ENCODE data around the gene UBE2J1. TPM values are rescaled to one million over a fixed set of nuclear protein-coding genes. Genes with fewer than 3 reads are reported as not detected.
"Not testable (repeated sequence)": the region's sequence is repeated elsewhere in the genome, so short reads cannot be mapped to it uniquely, and the experiment has no call there.

UBE2J1 gene
- total RNA-seq, 1 donor from 2014 or later, result 46.9 TPM

DNA sequence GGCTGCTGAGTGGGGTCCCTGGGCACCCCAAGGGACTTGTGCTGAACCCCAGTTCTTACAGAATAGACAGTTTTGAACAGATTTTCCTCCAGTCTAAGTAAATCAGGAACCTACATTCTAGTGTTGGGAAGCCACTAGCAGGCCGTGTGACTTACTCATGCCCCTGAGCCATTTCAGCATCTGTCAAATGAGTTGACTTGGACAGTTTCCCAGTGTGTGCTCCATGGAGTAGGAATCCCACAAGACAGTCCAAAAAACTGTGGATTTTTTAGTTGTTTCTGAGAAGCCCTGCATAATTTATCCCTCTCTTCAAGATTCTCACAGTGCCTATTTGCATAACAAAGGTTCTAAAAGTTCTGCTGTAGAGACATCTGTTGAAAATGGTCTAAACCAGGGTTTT, 39.5 kb downstream of the UBE2J1 start:
- peak in 1 of 2 donors; percentile 23 for ATAC-seq
- peaks cover 25% of the 10 kb centered on the region for H3K4me1 ChIP-seq
- peak overlapping the region; percentile 62 for H3K27ac ChIP-seq
- no peaks in the 10 kb centered on the region for H3K36me3 ChIP-seq
- no peaks in the 10 kb centered on the region for H3K9me3 ChIP-seq
- TF ChIP-seq, protein P1, sequence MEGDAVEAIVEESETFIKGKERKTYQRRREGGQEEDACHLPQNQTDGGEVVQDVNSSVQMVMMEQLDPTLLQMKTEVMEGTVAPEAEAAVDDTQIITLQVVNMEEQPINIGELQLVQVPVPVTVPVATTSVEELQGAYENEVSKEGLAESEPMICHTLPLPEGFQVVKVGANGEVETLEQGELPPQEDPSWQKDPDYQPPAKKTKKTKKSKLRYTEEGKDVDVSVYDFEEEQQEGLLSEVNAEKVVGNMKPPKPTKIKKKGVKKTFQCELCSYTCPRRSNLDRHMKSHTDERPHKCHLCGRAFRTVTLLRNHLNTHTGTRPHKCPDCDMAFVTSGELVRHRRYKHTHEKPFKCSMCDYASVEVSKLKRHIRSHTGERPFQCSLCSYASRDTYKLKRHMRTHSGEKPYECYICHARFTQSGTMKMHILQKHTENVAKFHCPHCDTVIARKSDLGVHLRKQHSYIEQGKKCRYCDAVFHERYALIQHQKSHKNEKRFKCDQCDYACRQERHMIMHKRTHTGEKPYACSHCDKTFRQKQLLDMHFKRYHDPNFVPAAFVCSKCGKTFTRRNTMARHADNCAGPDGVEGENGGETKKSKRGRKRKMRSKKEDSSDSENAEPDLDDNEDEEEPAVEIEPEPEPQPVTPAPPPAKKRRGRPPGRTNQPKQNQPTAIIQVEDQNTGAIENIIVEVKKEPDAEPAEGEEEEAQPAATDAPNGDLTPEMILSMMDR (IDR thresholded peaks at IDR 0.05), result no peak
- intact Hi-C loops (cut with DNase I), result no loop called here
- no peak for DNase-seq
- H3K4me3 ChIP-seq, result no peak overlapping the region
- H3K27me3 ChIP-seq (ENCODE audit: low read depth), result no peaks in the 10 kb centered on the region

DNA sequence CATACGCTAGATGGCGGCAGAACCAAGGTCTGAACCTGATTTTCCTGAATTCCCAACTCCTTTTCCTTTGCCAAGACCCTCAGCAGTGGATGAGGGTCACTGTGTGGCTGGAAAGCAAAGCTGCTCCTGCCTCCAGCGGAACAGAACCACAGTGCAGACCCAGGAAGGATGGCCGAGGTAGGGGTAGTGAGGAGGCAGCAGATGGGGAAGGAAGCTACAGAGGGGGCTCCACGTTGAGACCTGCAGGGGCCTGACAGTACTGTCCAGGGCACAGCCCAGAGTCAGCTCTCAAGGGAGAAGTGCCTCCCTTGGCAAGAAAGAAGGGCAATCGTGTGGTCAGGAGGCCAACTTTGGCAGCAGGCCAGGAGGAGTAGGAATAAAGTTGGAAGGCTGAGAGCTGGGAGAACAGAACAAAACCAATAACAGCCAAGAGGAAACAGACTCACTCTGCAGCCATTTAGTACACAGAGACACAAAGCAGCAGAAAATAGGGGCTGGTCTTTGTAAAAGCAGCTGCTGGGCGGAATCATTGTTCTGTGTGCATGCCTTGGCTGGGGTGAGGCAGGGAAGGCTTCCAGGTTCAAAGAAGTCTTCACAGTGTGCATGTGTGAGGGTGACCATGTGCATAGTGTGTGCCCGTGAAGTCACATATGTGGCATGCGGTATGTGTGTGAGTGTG, 40.5 kb downstream of the UBE2J1 start:
- Histone ChIP-seq H3K27me3 (ENCODE audit: low read depth) (no peaks in the 10 kb centered on the region), H3K36me3 (no peaks in the 10 kb centered on the region), H3K27ac (peak overlapping the region; percentile 62), H3K4me1 (peaks cover 25% of the 10 kb centered on the region), H3K4me3 (peak overlapping the region; percentile 11), H3K9me3 (no peaks in the 10 kb centered on the region)
- peak; percentile 65 to 72 for ATAC-seq
- peak; percentile 78 for DNase-seq
- TF ChIP-seq, protein P1 (IDR thresholded peaks at IDR 0.05), result peak; percentile 48
- intact Hi-C loops (cut with DNase I), result no loop called here

DNA sequence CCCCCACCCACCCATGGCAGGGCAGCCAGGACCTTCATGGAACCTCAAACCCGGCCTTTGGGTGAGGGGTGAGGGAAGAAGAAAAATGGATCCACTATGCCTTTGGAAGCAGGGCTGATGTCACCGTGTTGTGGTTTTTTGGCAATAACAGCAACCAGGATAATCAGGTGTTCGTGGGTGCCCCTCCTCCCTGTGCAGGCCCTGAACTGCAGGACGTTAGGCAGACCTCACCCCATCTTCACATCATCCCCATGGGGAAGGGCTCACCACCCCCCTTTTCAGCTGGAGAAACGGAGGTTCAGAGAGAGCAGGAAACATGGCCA, 41.0 kb downstream of the UBE2J1 start:
- no peaks in the 10 kb centered on the region for H3K9me3 ChIP-seq
- ATAC-seq (no peak), DNase-seq (no peak)
- no peaks in the 10 kb centered on the region for H3K36me3 ChIP-seq
- H3K27ac ChIP-seq, result peak overlapping the region; percentile 62
- H3K4me1 ChIP-seq, result peaks cover 25% of the 10 kb centered on the region
- TF ChIP-seq, protein P1 (IDR thresholded peaks at IDR 0.05), result no peak
- no peaks in the 10 kb centered on the region for H3K27me3 ChIP-seq (ENCODE audit: low read depth)
- H3K4me3 ChIP-seq, result no peak overlapping the region
- intact Hi-C loops (cut with DNase I), result no loop called here

DNA sequence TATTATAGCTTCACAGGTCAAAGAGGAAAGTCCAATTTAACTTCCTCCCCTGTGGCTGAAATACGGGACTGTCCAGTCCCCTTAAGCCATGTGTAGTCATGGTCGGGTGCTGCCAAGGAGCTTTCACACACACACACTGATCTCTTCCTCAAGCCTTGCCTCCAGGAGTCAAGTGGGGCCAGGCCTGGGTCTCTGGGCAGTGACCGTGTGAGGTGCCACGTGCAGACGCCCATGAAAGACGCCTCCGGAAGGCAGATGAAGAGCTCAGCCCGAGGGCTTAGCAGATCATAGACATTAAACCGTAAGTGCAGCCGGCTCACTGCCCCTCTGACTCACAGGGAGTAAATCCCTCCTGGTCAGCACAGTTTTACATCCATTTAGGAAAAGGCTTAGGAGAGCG, 41.6 kb downstream of the UBE2J1 start:
- Histone ChIP-seq H3K27ac (no peak overlapping the region), H3K4me3 (no peak overlapping the region), H3K9me3 (no peaks in the 10 kb centered on the region), H3K36me3 (no peaks in the 10 kb centered on the region), H3K27me3 (ENCODE audit: low read depth) (no peaks in the 10 kb centered on the region), H3K4me1 (peaks cover 25% of the 10 kb centered on the region)
- TF ChIP-seq, protein P1 (IDR thresholded peaks at IDR 0.05), result no peak
- DNase-seq (no peak), ATAC-seq (peak in 1 of 2 donors; percentile 40)
- intact Hi-C loops (cut with DNase I), result no loop called here

DNA sequence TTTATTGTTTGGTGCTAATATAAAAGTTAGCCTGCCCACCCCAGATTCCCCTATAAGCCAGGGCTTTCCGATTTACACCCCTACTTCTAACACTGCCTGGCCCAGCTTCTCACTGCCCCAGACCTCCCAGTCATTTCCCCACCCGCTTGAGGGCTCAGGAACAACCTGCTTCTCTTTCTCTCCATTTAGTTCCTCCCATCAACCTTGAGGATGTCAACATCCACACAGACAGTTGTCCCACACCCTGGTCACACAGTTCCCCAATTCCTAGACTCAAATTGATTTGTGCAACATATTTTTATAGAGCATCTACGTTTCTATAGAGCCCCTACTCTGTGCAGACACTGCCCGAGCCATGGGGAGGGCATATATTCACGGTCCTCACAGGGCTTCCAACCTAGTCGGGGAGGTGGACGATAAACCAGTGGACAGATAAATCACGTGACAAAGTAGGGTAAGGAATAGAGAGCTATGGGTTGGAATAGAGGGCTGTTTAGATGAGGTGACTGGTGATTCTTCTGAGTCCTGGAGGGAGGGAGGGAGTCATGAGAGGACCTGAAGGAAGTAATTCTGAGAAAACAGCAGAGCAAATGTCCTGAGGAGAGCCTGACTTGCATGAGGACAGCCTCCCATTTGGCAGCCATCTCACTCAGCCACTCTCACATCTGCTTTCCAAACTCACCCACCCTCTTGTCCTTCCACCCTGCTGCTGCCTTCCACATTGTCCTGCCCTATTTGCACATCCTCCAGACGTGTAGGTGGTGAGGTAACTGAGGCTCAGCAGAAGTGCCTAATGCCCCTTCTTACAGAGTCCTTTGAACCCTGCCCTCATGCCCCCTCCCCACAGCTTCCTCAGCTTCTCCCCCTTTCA, 43.8 kb downstream of the UBE2J1 start:
- peak; percentile 40 to 41 for ATAC-seq
- no peak overlapping the region for H3K4me3 ChIP-seq

DNA sequence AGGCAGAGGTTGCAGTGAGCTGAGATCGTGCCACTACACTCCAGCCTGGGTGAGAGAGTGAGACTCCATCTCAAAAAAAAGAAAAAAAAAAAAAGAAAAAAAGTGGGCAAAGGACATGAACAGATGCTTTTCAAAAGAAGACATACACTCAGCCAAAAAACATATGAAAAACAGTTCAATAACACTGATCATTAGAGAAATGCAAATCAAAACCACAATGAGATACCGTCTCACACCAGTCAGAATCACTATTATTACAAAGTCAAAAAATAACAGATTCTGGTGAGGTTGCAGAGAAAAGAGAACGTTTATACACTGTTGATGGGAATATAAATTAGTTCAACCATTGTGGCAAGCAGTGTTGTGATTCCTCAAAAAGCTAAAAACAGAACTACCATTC, 48.0 kb downstream of the UBE2J1 start:
- H3K4me3 ChIP-seq; DNase-seq; H3K27ac ChIP-seq; ATAC-seq; H3K36me3 ChIP-seq; H3K9me3 ChIP-seq; H3K27me3 ChIP-seq (ENCODE audit: low read depth); intact Hi-C loops (cut with DNase I); H3K4me1 ChIP-seq: not testable (repeated sequence)

More for the DNA sequence above, 43.8 kb downstream of the UBE2J1 start:
- intact Hi-C loops (cut with DNase I), result no loop called here
- Histone ChIP-seq H3K27me3 (ENCODE audit: low read depth) (no peaks in the 10 kb centered on the region), H3K36me3 (no peaks in the 10 kb centered on the region), H3K4me1 (peaks cover 25% of the 10 kb centered on the region), H3K27ac (no peak overlapping the region), H3K9me3 (no peaks in the 10 kb centered on the region)
- no peak for DNase-seq
- TF ChIP-seq, protein P1 (IDR thresholded peaks at IDR 0.05), result no peak
